ENCODE data around the gene VPS33B.
"Not testable (repeated sequence)": the region's sequence is repeated elsewhere in the genome, so short reads cannot be mapped to it uniquely, and the experiment has no call there.

VPS33B gene

DNA sequence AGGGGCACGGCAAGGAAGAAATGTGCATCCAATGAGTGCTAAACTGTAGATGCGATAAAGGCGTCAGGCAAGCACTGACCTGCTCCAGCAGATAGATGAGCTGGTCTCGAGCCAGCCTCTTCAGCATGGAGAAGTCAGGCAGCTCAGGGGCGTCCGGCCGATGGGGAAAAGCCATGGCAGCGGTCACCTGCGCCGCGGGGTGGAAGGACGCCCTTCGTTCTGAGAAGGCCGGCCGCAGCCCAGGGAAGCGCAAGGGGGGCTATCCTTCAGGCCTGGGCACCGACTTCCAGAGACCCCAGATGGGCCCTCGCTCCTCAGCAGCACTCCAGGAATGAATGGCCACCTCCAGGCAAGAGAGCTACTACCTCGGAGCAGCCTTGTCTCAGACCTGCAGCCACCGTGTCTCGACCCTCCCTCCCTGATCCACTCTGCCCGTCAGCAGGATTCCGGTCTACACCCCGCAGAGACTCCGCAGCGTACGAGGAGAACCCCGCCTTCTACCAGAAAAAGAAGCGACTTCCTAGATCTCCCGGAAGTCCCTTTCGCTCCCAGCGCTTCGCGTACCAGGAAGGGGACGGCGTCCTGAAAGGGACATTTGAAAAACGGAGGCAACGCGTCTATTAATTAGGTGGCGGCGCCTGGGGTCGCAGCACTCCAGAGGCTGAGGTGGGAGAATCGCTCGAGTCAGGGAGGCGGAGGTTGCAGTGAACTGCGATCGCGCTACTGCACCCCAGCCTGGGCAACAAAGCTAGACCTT lies at the start of gene VPS33B:
Gene VPS33B (minus strand): TSS at position 520 of the 757 bp plus-strand sequence. CDS start 345 bp downstream, at position 175.
- DNase-seq (ENCODE audit: low read depth): peak; percentile 39

GRCh38 chr15:91072161-91072560 lies 49.8 kb upstream of the VPS33B start:
- no peak for DNase-seq (ENCODE audit: low read depth)

DNA sequence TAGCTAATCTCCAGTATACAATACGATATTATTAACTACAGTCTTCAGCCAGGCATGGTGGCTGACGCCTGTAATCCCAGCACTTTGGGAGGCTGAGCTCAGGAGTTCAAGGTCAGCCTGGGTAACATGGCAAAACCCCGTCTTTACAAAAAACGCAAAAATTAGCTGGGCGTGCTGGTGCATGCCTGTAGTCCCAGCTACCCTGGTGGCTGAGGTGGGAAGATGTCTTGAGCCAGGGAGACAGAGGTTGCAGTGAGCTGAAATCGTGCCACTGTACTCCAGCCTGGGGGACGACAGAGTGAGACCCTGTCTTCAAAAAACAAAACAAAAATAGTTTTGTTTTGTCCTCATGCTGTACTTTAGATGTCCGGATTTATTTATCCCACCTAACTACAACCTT lies 48.5 kb upstream of the VPS33B start:
- no peak for DNase-seq (ENCODE audit: low read depth)

DNA sequence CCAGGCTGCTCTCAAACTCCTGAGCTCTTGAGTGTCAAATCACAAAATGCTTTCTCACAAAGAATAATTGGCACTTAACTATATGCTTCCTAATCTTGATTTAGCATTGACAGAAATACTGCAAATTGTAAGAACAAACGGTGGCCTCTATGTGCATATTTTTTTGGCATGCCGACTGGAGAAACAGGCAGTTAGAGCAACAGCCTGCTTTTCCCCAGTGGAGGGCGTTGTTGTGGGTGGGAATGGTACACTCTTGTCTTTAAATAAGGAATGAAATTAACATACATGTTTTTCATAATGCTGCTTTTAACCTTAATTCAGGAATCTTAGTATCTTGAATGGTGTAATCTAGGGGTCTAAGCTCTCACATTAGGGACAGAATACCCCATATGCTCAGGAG lies 46.6 kb upstream of the VPS33B start:
- no peak for DNase-seq (ENCODE audit: low read depth)

DNA sequence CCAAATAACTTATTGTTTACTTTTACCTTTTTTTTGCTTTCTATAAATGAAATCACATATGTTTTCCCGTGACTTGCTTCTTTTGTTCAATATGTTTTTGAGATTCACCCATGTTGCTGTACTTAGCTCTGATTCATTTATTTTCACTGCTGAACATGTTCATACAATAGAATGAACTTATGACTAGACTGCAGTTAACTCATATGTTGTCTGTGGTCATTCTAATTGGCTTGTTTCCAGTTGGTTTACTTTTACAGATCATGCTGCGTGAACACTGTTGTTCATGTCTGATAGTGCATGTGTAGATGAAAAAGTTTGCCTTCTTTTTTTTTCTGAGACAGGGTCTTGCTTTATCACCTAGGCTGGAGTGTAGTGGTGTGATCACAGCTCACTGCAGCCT lies 46.0 kb upstream of the VPS33B start:
- DNase-seq (ENCODE audit: low read depth): no peak

DNA sequence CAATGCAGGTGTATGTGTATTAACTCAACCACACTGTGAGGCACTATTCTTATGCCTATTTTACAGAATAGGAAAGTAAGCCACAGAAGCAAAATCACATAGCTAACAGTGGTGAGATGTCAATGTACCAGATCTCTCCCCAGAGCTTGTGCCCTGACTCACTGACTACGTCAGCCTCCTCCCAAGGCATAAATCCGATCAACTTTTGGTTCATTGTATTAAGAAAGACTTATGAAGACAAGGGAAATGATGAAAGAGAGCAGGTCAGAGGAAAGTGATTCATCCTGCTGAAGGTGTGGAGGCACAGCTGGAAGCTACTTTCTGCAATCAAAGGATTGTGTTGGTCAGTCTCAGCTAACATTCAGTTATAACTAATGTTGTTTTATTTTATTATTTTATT lies 44.6 kb upstream of the VPS33B start:
- DNase-seq (ENCODE audit: low read depth): peak; percentile 35

DNA sequence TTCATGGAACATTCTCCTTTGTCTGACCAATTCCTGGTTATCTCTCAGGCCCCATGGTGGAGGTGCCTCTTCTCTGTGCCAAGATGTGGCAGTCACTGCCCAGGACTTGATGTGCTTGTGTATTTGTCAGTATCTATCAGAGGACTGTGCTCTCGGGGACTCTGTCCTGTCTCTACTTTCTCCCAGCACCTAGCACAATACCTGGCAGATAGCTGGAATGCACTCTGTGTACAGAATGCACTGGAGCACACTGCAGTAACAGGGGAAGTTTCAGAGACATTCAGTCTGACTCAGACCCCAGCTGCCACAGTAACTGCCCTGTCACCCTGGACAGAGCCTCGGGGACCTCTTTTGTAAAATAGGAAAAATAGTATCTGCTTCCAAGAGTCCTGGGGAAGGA lies 43.1 kb upstream of the VPS33B start:
- DNase-seq (ENCODE audit: low read depth): no peak

- DNase-seq (ENCODE audit: low read depth): no peak
Measured at GRCh38 chr15:91061997-91062396, 39.6 kb upstream of the VPS33B start.

DNA sequence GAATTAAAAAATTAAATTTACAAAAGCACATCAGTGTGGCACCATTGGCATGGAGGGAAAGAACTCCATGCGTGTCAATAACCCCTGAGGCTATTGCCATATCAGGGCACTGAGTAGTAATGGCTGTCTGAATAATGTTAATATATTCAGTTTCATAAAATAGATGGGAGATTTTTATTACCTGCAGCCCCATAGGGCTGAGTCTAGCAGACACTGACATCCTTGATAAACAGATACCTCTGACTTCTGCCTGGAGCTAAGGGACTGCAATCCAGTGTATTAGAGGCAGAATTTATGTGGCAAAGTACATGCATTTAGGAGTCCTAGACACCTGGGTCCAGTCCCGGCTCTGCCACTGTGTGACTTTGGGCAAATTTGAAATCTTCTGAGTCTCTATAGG lies 38.8 kb upstream of the VPS33B start:
- no peak for DNase-seq (ENCODE audit: low read depth)

DNA sequence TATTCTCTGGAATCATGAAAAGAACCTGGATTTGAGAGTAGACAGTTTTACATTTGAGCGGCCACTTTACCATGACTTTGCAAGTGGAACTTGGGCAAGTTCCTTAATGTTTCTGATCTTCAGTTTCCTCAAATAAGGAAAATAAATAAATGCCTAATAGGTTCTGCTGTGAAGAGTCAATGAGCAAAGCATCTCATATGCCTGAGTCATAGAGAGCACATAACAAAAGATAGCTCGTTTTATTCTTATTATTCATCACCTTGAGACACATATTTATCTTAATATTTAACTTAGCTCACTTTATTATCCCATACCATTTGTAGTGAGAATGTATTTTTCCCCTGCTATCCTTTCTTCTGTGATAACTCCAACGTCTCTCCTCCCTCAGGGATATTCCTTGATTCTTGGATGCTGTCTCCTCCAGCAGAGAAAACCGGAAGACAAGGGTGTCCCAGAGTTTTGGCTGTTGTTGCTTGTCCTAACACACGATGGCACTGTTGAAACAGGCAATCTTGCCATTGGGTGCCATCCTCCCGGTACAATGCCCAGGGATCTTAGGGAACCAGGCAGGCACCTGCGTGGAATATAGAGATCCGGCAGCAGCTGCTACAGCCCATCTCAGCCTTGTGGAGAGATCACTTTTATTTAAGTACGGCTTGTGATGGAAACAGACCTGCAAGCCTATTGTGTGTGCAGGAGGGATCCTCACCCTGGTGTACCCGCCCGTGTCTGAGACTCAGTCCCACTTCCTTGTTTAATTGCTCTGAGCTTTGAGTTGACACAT lies 33.3 kb upstream of the VPS33B start:
- peak; percentile 24 for DNase-seq (ENCODE audit: low read depth)

DNA sequence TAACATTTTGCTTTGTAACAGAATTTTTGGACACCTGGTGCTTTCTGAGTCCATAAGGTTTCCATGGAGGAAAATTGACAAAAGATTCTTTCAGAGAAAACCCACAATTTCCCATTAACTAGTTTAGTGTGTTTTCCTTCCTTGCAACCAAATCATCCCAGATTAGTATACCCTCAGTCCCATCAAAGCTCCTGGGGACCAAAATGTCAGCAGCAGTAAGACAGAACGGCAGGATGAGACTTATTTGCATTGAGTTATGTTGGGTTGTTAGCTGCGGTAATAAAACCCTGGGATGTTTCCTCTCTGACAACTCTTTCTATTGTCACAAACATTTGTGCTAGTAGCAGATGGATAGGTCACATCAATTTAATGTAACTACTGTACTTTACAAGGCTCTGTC lies 32.4 kb upstream of the VPS33B start:
- DNase-seq (ENCODE audit: low read depth): no peak

GRCh38 chr15:91051248-91051647 lies 28.9 kb upstream of the VPS33B start:
- no peak for DNase-seq (ENCODE audit: low read depth)

GRCh38 chr15:91050128-91050455 lies 27.7 kb upstream of the VPS33B start:
- no peak for DNase-seq (ENCODE audit: low read depth)

DNA sequence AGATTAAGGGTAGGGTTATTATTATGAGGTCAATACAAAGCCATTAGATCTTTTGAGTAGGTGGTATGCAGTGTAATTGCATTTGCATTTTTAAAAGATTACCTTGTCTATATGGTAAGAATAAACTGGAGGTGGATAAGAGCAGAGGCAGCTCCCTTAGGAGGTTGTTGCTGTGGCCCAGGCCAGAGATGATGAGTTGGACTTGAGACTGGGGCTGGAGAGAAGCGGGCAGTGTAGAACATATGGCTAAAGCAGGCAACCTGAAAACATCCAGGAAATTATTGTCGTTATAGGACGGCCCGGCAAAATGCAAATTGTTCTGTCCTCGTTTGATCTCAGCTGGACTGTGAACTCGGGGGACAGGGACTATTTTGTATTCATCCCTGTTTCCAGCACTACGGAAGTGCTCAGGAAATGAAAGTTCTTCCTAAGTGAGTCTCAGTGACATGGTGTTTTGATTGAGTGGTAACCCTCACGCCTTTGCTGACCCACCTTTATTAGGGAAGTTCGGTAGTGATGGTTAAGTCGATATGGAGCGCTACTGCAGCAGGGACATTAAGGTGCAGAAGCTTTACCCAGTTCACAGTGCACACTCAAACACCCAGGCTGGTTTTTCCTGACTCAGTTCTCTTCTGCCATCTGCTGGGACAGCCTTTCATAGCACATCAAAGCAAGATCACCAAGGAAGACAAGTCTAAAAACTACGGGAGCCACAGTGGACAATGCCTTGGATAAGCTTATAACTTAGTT lies 27.2 kb upstream of the VPS33B start:
- DNase-seq (ENCODE audit: low read depth): peak; percentile 9

DNA sequence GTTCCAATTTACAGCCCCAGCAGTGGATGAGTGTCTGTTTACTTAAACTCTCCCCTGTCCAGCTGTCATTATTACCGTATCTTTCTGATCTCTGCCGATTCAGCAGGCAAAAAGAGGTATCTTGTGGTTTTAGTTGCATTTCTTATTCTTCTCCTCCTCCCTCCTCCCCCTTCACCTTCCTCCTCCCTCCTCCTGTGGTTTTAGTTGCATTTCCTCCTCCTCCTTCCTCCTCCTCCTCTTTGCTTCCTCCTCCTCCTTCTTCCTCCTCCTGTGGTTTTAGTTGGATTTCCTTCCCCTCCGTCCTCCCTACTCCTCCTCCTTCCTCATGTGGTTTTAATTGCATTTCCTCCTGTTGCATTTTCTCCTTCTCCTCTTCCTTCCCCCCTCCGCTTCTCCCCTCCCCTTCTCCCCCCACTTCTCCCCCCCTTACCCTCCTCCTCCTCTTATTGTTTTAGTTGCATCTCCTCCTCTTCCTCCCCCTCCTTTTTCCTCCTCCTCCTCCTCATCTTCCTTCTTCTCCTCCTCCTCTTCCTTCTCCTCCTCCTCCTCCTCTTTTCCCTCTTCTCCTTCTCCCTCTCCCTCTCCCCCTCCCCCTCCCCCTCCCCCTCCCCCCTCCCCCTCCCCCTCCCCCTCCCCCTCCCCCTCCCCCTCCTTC lies 25.3 kb upstream of the VPS33B start:
- no peak for DNase-seq (ENCODE audit: low read depth)

DNA sequence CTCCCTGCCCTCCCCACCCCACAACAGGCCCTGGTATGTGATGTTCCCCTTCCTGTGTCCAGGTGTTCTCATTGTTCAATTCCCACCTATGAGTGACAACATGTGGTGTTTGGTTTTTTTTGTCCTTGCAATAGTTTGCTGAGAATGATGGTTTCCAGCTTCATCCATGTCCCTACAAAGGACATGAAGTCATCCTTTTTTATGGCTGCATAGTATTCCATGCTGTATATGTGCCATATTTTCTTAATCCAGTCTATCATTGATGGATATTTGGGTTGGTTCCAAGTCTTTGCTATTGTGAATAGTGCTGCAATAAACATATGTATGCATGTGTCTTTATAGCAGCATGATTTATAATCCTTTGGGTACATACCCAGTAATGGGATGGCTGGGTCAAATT lies 23.7 kb upstream of the VPS33B start:
- DNase-seq (ENCODE audit: low read depth): not testable (repeated sequence)

- DNase-seq (ENCODE audit: low read depth): no peak
Measured at GRCh38 chr15:91045065-91045464, 22.7 kb upstream of the VPS33B start.

- DNase-seq (ENCODE audit: low read depth): no peak
Measured at GRCh38 chr15:91043202-91043874, 20.9 kb upstream of the VPS33B start.

- no peak for DNase-seq (ENCODE audit: low read depth)
Measured at GRCh38 chr15:91040856-91041255, 18.5 kb upstream of the VPS33B start.

GRCh38 chr15:91039996-91040395 lies 17.6 kb upstream of the VPS33B start:
- no peak for DNase-seq (ENCODE audit: low read depth)

DNA sequence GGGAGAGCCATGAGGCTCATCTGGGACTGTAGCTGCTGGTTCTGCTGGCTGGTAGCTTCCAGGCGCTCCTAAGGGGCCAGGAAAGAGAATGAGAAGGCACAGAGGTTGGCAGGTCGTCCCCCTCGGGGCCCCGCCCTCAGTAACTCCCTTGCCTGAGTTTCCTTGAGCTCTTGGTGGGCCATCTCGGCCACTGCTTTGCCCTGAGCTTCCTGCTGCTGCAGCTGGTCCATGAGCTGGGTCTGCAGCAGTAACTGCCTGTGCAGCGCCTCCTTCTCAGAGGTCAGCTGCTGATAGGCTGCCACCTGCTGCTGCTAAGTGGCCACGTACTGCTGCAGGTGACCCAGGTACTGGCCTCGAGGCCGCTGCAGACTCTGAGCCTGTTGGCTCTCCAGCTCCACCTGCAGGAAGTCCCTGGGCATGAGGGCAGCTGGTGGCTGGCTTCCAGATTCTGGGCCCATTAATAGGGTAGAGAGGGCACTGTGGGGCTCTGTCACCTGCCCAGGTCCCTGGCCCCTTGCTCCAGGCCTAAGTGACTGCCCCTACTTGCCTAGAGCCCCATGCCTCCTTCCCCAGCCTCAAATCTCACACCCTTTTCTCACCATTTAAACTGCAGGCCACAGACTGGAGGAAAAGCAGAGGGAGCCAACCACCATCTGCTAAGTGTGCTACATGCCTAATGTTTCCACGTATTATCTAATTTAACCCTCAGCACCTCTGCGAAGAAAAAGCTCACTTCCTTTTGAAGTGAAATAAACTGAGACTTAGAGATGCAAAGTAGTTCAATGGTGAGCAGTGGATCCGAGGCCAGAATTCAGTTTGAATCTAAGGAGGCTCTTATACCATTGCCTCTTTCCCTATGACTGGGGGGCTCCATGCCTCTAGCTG lies 10.8 kb upstream of the VPS33B start:
- DNase-seq (ENCODE audit: low read depth): no peak
